OCI-LY7 (cell line): ENCODE results near the gene KIAA1671. TPM values are rescaled to one million over a fixed set of nuclear protein-coding genes. Genes with fewer than 3 reads are reported as not detected.

Source experiments
- BruUV-seq: library from RNA; stranded (reverse); fragments of 400-500 nt; replicated peaks from 2 replicates; lab custom pipeline; 2021; lab: Mats Ljungman, UMichigan
- CTCF ChIA-PET: fragments of 300-600 bp; sonication (Branson Sonifier 250); formaldehyde crosslinking; loops from one replicate; lab custom pipeline; 2022; ENCODE audit warnings: antibody characterized with exemption; ENCODE audit not compliant: unreplicated experiment; lab: Charles Lee
- POLR2A ChIA-PET: fragments of 300-600 bp; sonication (Branson Sonifier 250); formaldehyde crosslinking; loops from one replicate; lab custom pipeline; 2022; ENCODE audit warnings: antibody characterized with exemption; lab: Charles Lee
- DNase-seq: peaks from one replicate; pipeline ENCODE4 v3.0.0-alpha.2; 2015; ENCODE audit warnings: low spot score
- H2AFZ ChIP-seq: fragments of 200-600 bp; sonication (generic), shearing (Covaris generic); 2 replicates; pipeline ENCODE4 v1.6.1; 2014; ENCODE audit warnings: mild to moderate bottlenecking, antibody characterized with exemption, low read length, moderate library complexity
- H3K27ac ChIP-seq: fragments of 200-600 bp; sonication (generic); 2 replicates; pipeline ENCODE4 v1.5.1; 2014; ENCODE audit warnings: mixed run types, low read depth, mild to moderate bottlenecking, moderate library complexity, low read length, inconsistent platforms; ENCODE audit not compliant: poor library complexity, severe bottlenecking
- H3K36me3 ChIP-seq: fragments of 200-600 bp; sonication (generic); 2 replicates; pipeline ENCODE4 v1.6.1; 2014; ENCODE audit warnings: mild to moderate bottlenecking, antibody characterized with exemption, low read length, moderate library complexity, mixed read lengths; ENCODE audit not compliant: insufficient read depth
- H3K4me1 ChIP-seq: fragments of 200-600 bp; sonication (generic); 2 replicates; pipeline ENCODE4 v1.5.1; 2014; ENCODE audit warnings: mild to moderate bottlenecking, low read length; ENCODE audit not compliant: insufficient read depth, poor library complexity, severe bottlenecking
- H3K4me2 ChIP-seq: fragments of 200-600 bp; sonication (generic); 2 replicates; pipeline ENCODE4 v1.6.1; 2014; ENCODE audit warnings: mild to moderate bottlenecking, low read length
- H3K4me3 ChIP-seq: fragments of 200-600 bp; sonication (generic); 2 replicates; pipeline ENCODE4 v1.5.1; 2014; ENCODE audit warnings: mild to moderate bottlenecking, low read depth, low read length; ENCODE audit not compliant: poor library complexity, severe bottlenecking
- H3K79me2 ChIP-seq: fragments of 200-600 bp; sonication (generic); 2 replicates; pipeline ENCODE4 v1.6.1; 2016; ENCODE audit warnings: low read depth, mild to moderate bottlenecking, low read length, moderate library complexity, mixed read lengths; ENCODE audit not compliant: insufficient read depth
- H3K9me2 ChIP-seq: fragments of 200-600 bp; sonication (generic); 2 replicates; pipeline ENCODE4 v1.6.1; 2016; ENCODE audit warnings: mild to moderate bottlenecking, low read length, mixed read lengths; ENCODE audit not compliant: insufficient read depth
- H3K9me3 ChIP-seq: fragments of 200-600 bp; sonication (generic); 2 replicates; pipeline ENCODE4 v1.6.1; 2014; ENCODE audit warnings: mild to moderate bottlenecking, mixed run types, low read length, mixed read lengths
- H4K20me1 ChIP-seq: fragments of 200-600 bp; sonication (generic); 2 replicates; pipeline ENCODE4 v1.6.1; 2014; ENCODE audit warnings: mild to moderate bottlenecking, antibody characterized with exemption, low read length, moderate library complexity, mixed read lengths; ENCODE audit not compliant: insufficient read depth
- CTCF ChIP-seq: fragments of 200-600 bp; sonication (generic); conservative IDR thresholded peaks from 2 replicates; pipeline ENCODE4 v1.5.1; 2014; ENCODE audit warnings: mild to moderate bottlenecking, antibody characterized with exemption, low read length, moderate library complexity, mixed read lengths
- EZH2phosphoT487 ChIP-seq: fragments of 200-600 bp; sonication (generic); IDR thresholded peaks from 2 replicates; pipeline ENCODE4 v1.6.1; 2018; ENCODE audit warnings: low read depth, borderline replicate concordance, mild to moderate bottlenecking, mixed run types, antibody characterized with exemption, low read length, moderate library complexity, mixed read lengths
- intact Hi-C: fragments of 100-400 bp; cut with micrococcal nuclease; formaldehyde crosslinking; loops from one replicate; pipeline ENCODE4 v1.10.0; 2022; ENCODE audit not compliant: unreplicated experiment
- total RNA-seq, 2 experiments: library from RNA; depleted of rRNA in 1 of 2; stranded (reverse); fragments of >200 nt in 1 of 2; shearing (Covaris generic) in 1 of 2; gene quantifications; 2 replicates each; pipeline ENCODE4 v1.2.3, GENCODE V29; 2014 to 2022

The KIAA1671 gene
- total RNA-seq, 2 experiments from 2014 or later = not detected

GRCh38 chr22:24964441-24964840 is 11.9 kb downstream of the KIAA1671 start:
- CTCF ChIA-PET = no interaction called here
- no TSS peak for BruUV-seq
- POLR2A ChIA-PET = interaction anchor here (0.6 kb wide), 1 partner anchor 57 kb away, joined by 4 read pairs; no protein-coding TSS in a partner anchor

GRCh38 chr22:24965822-24966626 is 13.5 kb downstream of the KIAA1671 start:
- Histone ChIP-seq H3K27ac (no peak overlapping the region), H2AFZ (no peak overlapping the region), H3K4me2 (no peak overlapping the region), H3K4me3 (no peak overlapping the region), H3K9me3 (no peaks in the 10 kb centered on the region), H3K79me2 (no peaks in the 10 kb centered on the region), H4K20me1 (no peaks in the 10 kb centered on the region), H3K36me3 (no peaks in the 10 kb centered on the region), H3K4me1 (no peaks in the 10 kb centered on the region), H3K9me2 (no peaks in the 10 kb centered on the region)
- DNase-seq = no peak
- intact Hi-C loops = no loop called here
- no TSS peak for BruUV-seq
- ChIA-PET POLR2A (interaction anchor here (0.6 kb wide), 1 partner anchor 1243 kb away, joined by 3 read pairs; no protein-coding TSS in a partner anchor), CTCF (no interaction called here)
- TF ChIP-seq CTCF = no peak
- TF ChIP-seq EZH2phosphoT487 = no peak

More at GRCh38 chr22:24964441-24964840, 11.9 kb downstream of the KIAA1671 start:
- H2AFZ ChIP-seq = no peak overlapping the region
- DNase-seq = no peak
- no peaks in the 10 kb centered on the region for H3K36me3 ChIP-seq
- intact Hi-C loops = no loop called here
- no peaks in the 10 kb centered on the region for H3K9me3 ChIP-seq
- no peak overlapping the region for H3K4me3 ChIP-seq
- no peaks in the 10 kb centered on the region for H4K20me1 ChIP-seq
- no peak overlapping the region for H3K4me2 ChIP-seq
- no peak overlapping the region for H3K27ac ChIP-seq
- TF ChIP-seq EZH2phosphoT487 (no peak), CTCF (no peak)
- H3K79me2 ChIP-seq = no peaks in the 10 kb centered on the region
- H3K4me1 ChIP-seq = no peaks in the 10 kb centered on the region
- H3K9me2 ChIP-seq = no peaks in the 10 kb centered on the region

GRCh38 chr22:24968066-24968561 is 15.6 kb downstream of the KIAA1671 start:
- TF ChIP-seq EZH2phosphoT487 (no peak), CTCF (no peak)
- Histone ChIP-seq H3K9me3 (no peaks in the 10 kb centered on the region), H3K4me1 (no peaks in the 10 kb centered on the region), H4K20me1 (no peaks in the 10 kb centered on the region), H3K4me3 (no peak overlapping the region), H3K79me2 (no peaks in the 10 kb centered on the region), H3K27ac (no peak overlapping the region), H3K9me2 (no peaks in the 10 kb centered on the region), H3K36me3 (no peaks in the 10 kb centered on the region), H2AFZ (no peak overlapping the region), H3K4me2 (no peak overlapping the region)
- BruUV-seq = no TSS peak
- ChIA-PET CTCF (no interaction called here), POLR2A (no interaction called here)
- no peak for DNase-seq
- intact Hi-C loops = no loop called here
